Neuronal stem cell (in vitro differentiated cells): ENCODE data around the gene CA11. TPM values are rescaled to one million over a fixed set of nuclear protein-coding genes. Genes with fewer than 3 reads are reported as not detected.
"Not testable (repeated sequence)": the region's sequence is repeated elsewhere in the genome, so short reads cannot be mapped to it uniquely, and the experiment has no call there.

Experiments
- DNase-seq: peaks from one replicate; pipeline ENCODE4 v3.0.0-alpha.2; 2013; ENCODE audit warnings: low spot score
- H2AFZ ChIP-seq: one replicate; pipeline ENCODE4 v1.6.1; 2013; ENCODE audit warnings: mild to moderate bottlenecking, low read length, inconsistent platforms
- H2AK5ac ChIP-seq: 2 replicates; pipeline ENCODE4 v1.6.1; 2013; ENCODE audit warnings: low read depth, mild to moderate bottlenecking, inconsistent platforms, low read length, moderate library complexity, mixed read lengths
- H2BK120ac ChIP-seq: 2 replicates; pipeline ENCODE4 v1.6.1; 2013; ENCODE audit warnings: low read depth, mild to moderate bottlenecking, inconsistent platforms, low read length, moderate library complexity, mixed read lengths
- H2BK12ac ChIP-seq: one replicate; pipeline ENCODE4 v1.6.1; 2013; ENCODE audit warnings: low read length, inconsistent platforms
- H2BK15ac ChIP-seq: 2 replicates; pipeline ENCODE4 v1.6.1; 2013; ENCODE audit warnings: mild to moderate bottlenecking, low read length, inconsistent platforms, mixed read lengths
- H2BK5ac ChIP-seq: one replicate; pipeline ENCODE4 v1.6.1; 2013; ENCODE audit warnings: inconsistent platforms, mild to moderate bottlenecking, low read length, moderate library complexity
- H3K14ac ChIP-seq: one replicate; pipeline ENCODE4 v1.6.1; 2013; ENCODE audit warnings: low read length, inconsistent platforms
- H3K18ac ChIP-seq: 2 replicates; pipeline ENCODE4 v1.6.1; 2013; ENCODE audit warnings: low read length, inconsistent platforms
- H3K23ac ChIP-seq: 2 replicates; pipeline ENCODE4 v1.6.1; 2013; ENCODE audit warnings: low read depth, mild to moderate bottlenecking, mixed read lengths, low read length, inconsistent platforms; ENCODE audit not compliant: poor library complexity
- H3K27ac ChIP-seq: replicated peaks from 3 replicates; pipeline ENCODE4 v1.5.1; 2013; ENCODE audit warnings: low read length, inconsistent platforms
- H3K27me3 ChIP-seq, 3 experiments: 2 replicates each; pipeline ENCODE4 v1.6.1; 2013; ENCODE audit warnings: low read length in 3 of 3, mild to moderate bottlenecking in 2 of 3, inconsistent platforms in 1 of 3, low read depth in 1 of 3, mixed read lengths in 1 of 3, moderate library complexity in 1 of 3; ENCODE audit not compliant: control insufficient read depth in 3 of 3, insufficient read depth in 3 of 3
- H3K36me3 ChIP-seq, 2 donors: replicated peaks in 1 of 2; 2 replicates each; pipeline ENCODE4 v1.6.1; 2013; ENCODE audit warnings: low read length in 2 of 2; ENCODE audit not compliant: control insufficient read depth in 2 of 2, insufficient read depth in 2 of 2
- H3K4ac ChIP-seq: 2 replicates; pipeline ENCODE4 v1.6.1; 2013; ENCODE audit warnings: inconsistent platforms, mild to moderate bottlenecking, low read length, moderate library complexity
- H3K4me1 ChIP-seq, 2 donors: 1 replicate in 1 of 2; 2 replicates in 1 of 2; pipeline ENCODE4 v1.6.1; 2013; ENCODE audit warnings: low read length in 2 of 2, low read depth in 1 of 2; ENCODE audit not compliant: control insufficient read depth in 2 of 2, insufficient read depth in 1 of 2
- H3K4me2 ChIP-seq: one replicate; pipeline ENCODE4 v1.6.1; 2013; ENCODE audit warnings: mild to moderate bottlenecking, low read length, inconsistent platforms; ENCODE audit not compliant: insufficient read depth, poor library complexity, severe bottlenecking
- H3K4me3 ChIP-seq, 2 donors: 2 replicates each; pipeline ENCODE4 v1.5.1; 2013; ENCODE audit warnings: low read length in 2 of 2, mild to moderate bottlenecking in 2 of 2, inconsistent platforms in 1 of 2, moderate library complexity in 1 of 2
- H3K79me1 ChIP-seq: one replicate; pipeline ENCODE4 v1.6.1; 2013; ENCODE audit warnings: low read depth, mild to moderate bottlenecking, inconsistent platforms, low read length, moderate library complexity
- H3K9ac ChIP-seq: one replicate; pipeline ENCODE4 v1.6.1; 2013; ENCODE audit warnings: mild to moderate bottlenecking, low read depth, low read length, inconsistent platforms; ENCODE audit not compliant: poor library complexity
- H3K9me3 ChIP-seq, 2 donors: replicated peaks in 1 of 2; 2 replicates each; pipeline versions ENCODE3 to v1.6.1; 2013; ENCODE audit warnings: low read length in 2 of 2, mild to moderate bottlenecking in 2 of 2, inconsistent platforms in 1 of 2, low read depth in 1 of 2, mixed read lengths in 1 of 2, moderate library complexity in 1 of 2; ENCODE audit not compliant: control insufficient read depth in 2 of 2, insufficient read depth in 1 of 2
- H4K8ac ChIP-seq: one replicate; pipeline ENCODE4 v1.6.1; 2013; ENCODE audit warnings: low read depth, mild to moderate bottlenecking, inconsistent platforms, low read length, moderate library complexity
- H4K91ac ChIP-seq: one replicate; pipeline ENCODE4 v1.6.1; 2013; ENCODE audit warnings: low read length, low read depth, mild to moderate bottlenecking, inconsistent platforms; ENCODE audit not compliant: poor library complexity
- WGBS, 2 donors: extraction: QIAGEN DNeasy Blood & Tissue Kit; methylation state at CpG; one replicate each; pipeline ENCODE4 v1.1.7; 2013; ENCODE audit warnings: missing lambda C conversion rate in 2 of 2, mixed read lengths in 1 of 2; ENCODE audit not compliant: insufficient read length in 2 of 2, insufficient replicate concordance in 1 of 2; ENCODE audit errors: extremely low coverage in 2 of 2; 5-methylcytosine and 5-hydroxymethylcytosine counted together
- polyA plus RNA-seq, 2 experiments: library from polyadenylated mRNA; stranded (reverse); fragments of 200-250 nt; gene quantifications; one replicate each; pipeline ENCODE4 v1.2.3, GENCODE V29; 2013

CA11 gene
- 117 TPM for polyA plus RNA-seq (2013, experiment 1 of 2)
- polyA plus RNA-seq (2013, experiment 2 of 2): 126 TPM

DNA sequence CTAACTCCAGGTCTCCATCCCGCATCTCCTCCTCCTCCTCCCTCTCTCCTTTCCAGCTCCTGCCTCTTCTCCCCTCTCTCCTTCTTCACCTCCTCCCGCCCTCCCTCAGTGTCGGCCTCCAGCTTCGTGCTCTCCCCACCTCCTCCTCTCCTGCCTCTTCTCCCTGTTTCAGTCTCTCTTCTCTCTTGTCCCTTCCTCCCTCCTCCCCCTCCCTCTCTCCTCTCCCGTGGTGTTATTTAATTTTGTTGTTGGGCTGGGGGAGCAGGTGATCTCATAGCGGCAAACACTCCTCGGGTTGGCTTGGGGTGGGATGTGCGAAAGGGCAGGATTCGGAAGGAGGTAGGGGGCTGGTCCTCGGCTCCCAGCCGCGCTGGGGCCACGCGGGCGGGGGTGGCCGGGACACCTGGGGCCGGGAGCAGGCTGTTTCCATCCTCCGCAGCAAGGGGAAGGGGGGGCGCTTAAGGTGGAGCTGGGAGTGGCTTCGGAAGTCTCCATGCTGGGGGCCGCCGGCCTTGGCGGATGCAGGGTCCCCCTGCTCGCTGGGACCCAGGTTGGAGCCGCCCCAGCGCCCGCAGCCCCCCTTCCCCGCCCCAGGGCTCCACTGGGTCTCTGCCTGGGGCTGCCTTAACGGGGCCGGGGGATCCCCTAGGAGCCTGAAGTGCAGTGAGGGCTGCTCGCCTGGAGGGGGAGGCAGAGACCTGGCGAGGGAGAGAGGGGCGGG lies at the start of gene CA11:
Gene CA11, minus strand, starts transcription at position 187 of the 721 bp plus-strand sequence. CDS start 555 bp downstream, outside the sequence.
- Histone ChIP-seq H3K27ac (peak within 1 kb of the TSS; percentile 88), H3K14ac (peak within 1 kb of the TSS; percentile 71), H2BK5ac (peak within 1 kb of the TSS; percentile 45), H3K4me2 (peak within 1 kb of the TSS; percentile 98), H2BK12ac (peak within 1 kb of the TSS; percentile 84), H3K4me1 (peaks cover 10 to 17% of the 10 kb centered on the region in 2 donors), H2AK5ac (peak within 1 kb of the TSS; percentile 79), H3K79me1 (peaks cover 9% of the 10 kb centered on the region), H3K18ac (peak within 1 kb of the TSS; percentile 68), H4K8ac (peak within 1 kb of the TSS; percentile 82), H3K9ac (peak within 1 kb of the TSS; percentile 81), H3K4ac (peak within 1 kb of the TSS; percentile 17), H2AFZ (peak within 1 kb of the TSS; percentile 99), H3K4me3 (peak within 1 kb of the TSS; percentile 51 to 73), H3K9me3 (no peaks in the 10 kb centered on the region), H4K91ac (no peak within 1 kb of the TSS), H2BK15ac (peak within 1 kb of the TSS; percentile 32), H3K23ac (peak within 1 kb of the TSS; percentile 89), H3K36me3 (no peaks in the 10 kb centered on the region), H2BK120ac (peak within 1 kb of the TSS; percentile 91), H3K27me3 (no peaks in the 10 kb centered on the region)
- peak; percentile 91 for DNase-seq
- WGBS, 2 donors: no CpG with 5 or more reads among the region's 33 CpGs

DNA sequence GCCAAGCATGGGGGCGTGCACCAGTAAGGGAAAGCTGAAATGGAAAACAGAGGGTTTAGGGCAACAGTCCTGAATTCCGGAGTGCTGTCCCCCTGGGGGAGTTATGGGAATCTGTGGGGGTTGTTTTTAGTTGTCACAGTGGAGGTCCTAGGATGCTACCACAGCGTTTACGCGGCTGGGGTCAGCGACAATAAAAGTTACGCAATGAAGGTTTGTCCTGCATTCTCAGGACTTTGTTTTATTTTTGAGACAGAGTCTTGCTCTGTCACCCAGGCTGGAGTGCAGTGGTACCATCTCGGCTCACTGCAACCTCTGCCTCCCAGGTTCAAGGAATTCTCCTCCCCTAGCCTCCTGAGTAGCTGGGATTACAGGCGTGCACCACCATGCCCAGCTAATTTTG lies 47.6 kb upstream of the CA11 start:
- not testable (repeated sequence) for H2AK5ac ChIP-seq, H3K23ac ChIP-seq, H2BK5ac ChIP-seq, H2AFZ ChIP-seq, H4K91ac ChIP-seq, H3K9ac ChIP-seq, H3K4ac ChIP-seq, H2BK12ac ChIP-seq, H3K9me3 ChIP-seq, H4K8ac ChIP-seq, H3K14ac ChIP-seq, H3K27ac ChIP-seq, H3K4me3 ChIP-seq, H3K4me1 ChIP-seq, H2BK15ac ChIP-seq, DNase-seq, H2BK120ac ChIP-seq, H3K36me3 ChIP-seq, H3K18ac ChIP-seq, H3K79me1 ChIP-seq, H3K4me2 ChIP-seq
- no CpG with 5 or more reads among the region's 9 CpGs for WGBS, 2 donors
- H3K27me3 ChIP-seq: peaks cover 0 to 26% (median 16%) of the 10 kb centered on the region in 3 experiments

DNA sequence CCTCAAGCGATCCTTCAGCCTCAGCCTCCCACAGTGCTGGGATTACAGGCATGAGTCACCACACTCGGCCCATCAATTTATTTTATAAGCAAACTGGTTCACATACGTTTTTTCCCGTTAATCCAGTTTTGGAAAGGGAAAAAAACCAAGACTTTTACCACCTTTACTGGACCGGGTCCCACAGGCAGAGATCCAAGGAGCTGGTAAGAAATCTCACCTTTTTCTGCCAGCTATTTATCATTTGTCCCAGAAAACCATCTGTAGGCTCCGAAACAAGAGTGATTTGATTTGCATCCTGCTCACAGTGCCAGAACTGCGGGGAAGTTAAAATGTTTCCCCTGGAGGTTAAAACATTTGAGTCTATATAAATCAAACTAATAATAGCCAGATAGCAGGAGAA lies 43.5 kb upstream of the CA11 start:
- Histone ChIP-seq H4K8ac (no peak overlapping the region), H3K27me3 (no peaks in the 10 kb centered on the region), H3K18ac (no peak overlapping the region), H2BK120ac (no peak overlapping the region), H3K9ac (no peak overlapping the region), H3K27ac (no peak overlapping the region), H4K91ac (no peak overlapping the region), H2BK12ac (no peak overlapping the region), H3K79me1 (no peaks in the 10 kb centered on the region), H3K4me2 (no peak overlapping the region), H2AK5ac (no peak overlapping the region), H3K9me3 (peaks cover 0 to 3% of the 10 kb centered on the region in 2 donors), H2BK15ac (no peak overlapping the region), H3K36me3 (no peaks in the 10 kb centered on the region), H3K14ac (no peak overlapping the region), H3K4me3 (no peak overlapping the region), H2BK5ac (no peak overlapping the region), H2AFZ (no peak overlapping the region), H3K4me1 (peaks cover 0 to 2% of the 10 kb centered on the region in 2 donors), H3K23ac (no peak overlapping the region), H3K4ac (no peak overlapping the region)
- no CpG with 5 or more reads among the region's 7 CpGs for WGBS, 2 donors
- no peak for DNase-seq

DNA sequence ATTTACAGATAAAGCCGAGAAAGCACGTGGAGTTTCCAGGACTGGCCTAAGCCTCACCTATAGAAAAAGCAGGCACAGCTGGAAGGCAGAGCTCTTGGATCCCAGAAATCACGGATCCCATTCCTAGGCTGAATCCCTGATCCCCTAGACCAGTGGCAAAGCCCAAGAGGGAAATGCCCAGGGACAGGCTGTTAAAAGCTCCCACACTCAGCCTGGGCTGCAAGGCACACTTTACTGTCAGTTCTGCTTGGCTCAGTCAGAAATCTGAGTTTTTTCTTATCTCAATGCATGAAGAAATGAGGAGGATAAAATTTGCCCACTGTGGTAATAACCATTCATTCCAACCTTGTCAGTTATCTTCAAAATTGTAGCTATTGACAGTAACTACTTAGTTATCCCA lies 41.8 kb upstream of the CA11 start:
- Histone ChIP-seq H4K8ac (no peak overlapping the region), H2BK12ac (no peak overlapping the region), H3K9me3 (peaks cover 0 to 3% of the 10 kb centered on the region in 2 donors), H3K18ac (no peak overlapping the region), H2AFZ (no peak overlapping the region), H3K36me3 (no peaks in the 10 kb centered on the region), H4K91ac (no peak overlapping the region), H3K9ac (no peak overlapping the region), H3K27ac (no peak overlapping the region), H2BK120ac (no peak overlapping the region), H2BK15ac (no peak overlapping the region), H3K4ac (no peak overlapping the region), H3K4me3 (no peak overlapping the region), H3K23ac (no peak overlapping the region), H3K27me3 (no peaks in the 10 kb centered on the region), H3K14ac (no peak overlapping the region), H3K79me1 (no peaks in the 10 kb centered on the region), H2BK5ac (no peak overlapping the region), H3K4me2 (no peak overlapping the region), H3K4me1 (peaks cover 0 to 2% of the 10 kb centered on the region in 2 donors), H2AK5ac (no peak overlapping the region)
- no CpG with 5 or more reads among the region's 3 CpGs for WGBS, 2 donors
- no peak for DNase-seq
